Endometrial microvascular endothelial cells (primary cell): Measurements from ENCODE around the gene DLG2. TPM values are rescaled to one million over a fixed set of nuclear protein-coding genes. Genes with fewer than 3 reads are reported as not detected.
"Not testable (repeated sequence)": the region's sequence is repeated elsewhere in the genome, so short reads cannot be mapped to it uniquely, and the experiment has no call there.

Source experiments
- in situ Hi-C: cut with HindIII; loops from 2 replicates; pipeline ENCODE4 v1.10.0; 2017; ENCODE audit warnings: low sequenced_read_pairs, low pct_unique_long_range_greater_than_20kb; ENCODE audit errors: inconsistent ontology term
- total RNA-seq: library from RNA; depleted of rRNA; stranded (reverse); fragments of >200 nt; gene quantifications from one replicate; pipeline ENCODE4 v1.2.3, GENCODE V29; 2015; ENCODE audit errors: inconsistent ontology term

The DLG2 gene
- total RNA-seq, 1 donor from 2014 or later, result not detected

GRCh38 chr11:83454674-83455073 is 2172.5 kb downstream of the DLG2 start:
- in situ Hi-C loops, result no loop called here

GRCh38 chr11:83449338-83449913 is 2177.7 kb downstream of the DLG2 start:
- in situ Hi-C loops, result no loop called here

GRCh38 chr11:83448686-83449085 is 2178.5 kb downstream of the DLG2 start:
- in situ Hi-C loops, result no loop called here

- in situ Hi-C loops, result not testable (repeated sequence)
These were observed 2183.3 kb downstream of the DLG2 start for GRCh38 chr11:83443880-83444279.

GRCh38 chr11:83441601-83442000 is 2185.5 kb downstream of the DLG2 start:
- in situ Hi-C loops, result no loop called here

GRCh38 chr11:83441171-83441570 is 2186.0 kb downstream of the DLG2 start:
- in situ Hi-C loops, result no loop called here

GRCh38 chr11:83438438-83438837 is 2188.7 kb downstream of the DLG2 start:
- in situ Hi-C loops, result no loop called here

- in situ Hi-C loops, result no loop called here
These were observed 2189.2 kb downstream of the DLG2 start for GRCh38 chr11:83437939-83438338.

GRCh38 chr11:83436855-83437254 is 2190.3 kb downstream of the DLG2 start:
- in situ Hi-C loops, result no loop called here

- in situ Hi-C loops, result not testable (repeated sequence)
These were observed 2192.3 kb downstream of the DLG2 start for GRCh38 chr11:83434812-83435211.

- in situ Hi-C loops, result no loop called here
These were observed 2199.2 kb downstream of the DLG2 start for GRCh38 chr11:83427943-83428342.

GRCh38 chr11:83427501-83427900 is 2199.6 kb downstream of the DLG2 start:
- in situ Hi-C loops, result no loop called here

- in situ Hi-C loops, result no loop called here
These were observed 2202.0 kb downstream of the DLG2 start for GRCh38 chr11:83425137-83425466.

GRCh38 chr11:83424376-83425136 is 2202.6 kb downstream of the DLG2 start:
- in situ Hi-C loops, result no loop called here

- in situ Hi-C loops, result not testable (repeated sequence)
These were observed 2204.5 kb downstream of the DLG2 start for GRCh38 chr11:83422641-83423040.

GRCh38 chr11:83410605-83411565 is 2216.3 kb downstream of the DLG2 start:
- in situ Hi-C loops, result no loop called here

GRCh38 chr11:83409891-83410290 is 2217.3 kb downstream of the DLG2 start:
- in situ Hi-C loops, result no loop called here

GRCh38 chr11:83409476-83409875 is 2217.7 kb downstream of the DLG2 start:
- in situ Hi-C loops, result no loop called here

GRCh38 chr11:83408946-83409345 is 2218.2 kb downstream of the DLG2 start:
- in situ Hi-C loops, result no loop called here
